Fibroblast of gingiva (primary cell): Measurements from ENCODE around the gene GLIS1.

Experiments
- DNase-seq: peaks from one replicate; pipeline ENCODE4 v3.0.0-alpha.2; 2011; ENCODE audit warnings: low read depth

Gene GLIS1

DNA sequence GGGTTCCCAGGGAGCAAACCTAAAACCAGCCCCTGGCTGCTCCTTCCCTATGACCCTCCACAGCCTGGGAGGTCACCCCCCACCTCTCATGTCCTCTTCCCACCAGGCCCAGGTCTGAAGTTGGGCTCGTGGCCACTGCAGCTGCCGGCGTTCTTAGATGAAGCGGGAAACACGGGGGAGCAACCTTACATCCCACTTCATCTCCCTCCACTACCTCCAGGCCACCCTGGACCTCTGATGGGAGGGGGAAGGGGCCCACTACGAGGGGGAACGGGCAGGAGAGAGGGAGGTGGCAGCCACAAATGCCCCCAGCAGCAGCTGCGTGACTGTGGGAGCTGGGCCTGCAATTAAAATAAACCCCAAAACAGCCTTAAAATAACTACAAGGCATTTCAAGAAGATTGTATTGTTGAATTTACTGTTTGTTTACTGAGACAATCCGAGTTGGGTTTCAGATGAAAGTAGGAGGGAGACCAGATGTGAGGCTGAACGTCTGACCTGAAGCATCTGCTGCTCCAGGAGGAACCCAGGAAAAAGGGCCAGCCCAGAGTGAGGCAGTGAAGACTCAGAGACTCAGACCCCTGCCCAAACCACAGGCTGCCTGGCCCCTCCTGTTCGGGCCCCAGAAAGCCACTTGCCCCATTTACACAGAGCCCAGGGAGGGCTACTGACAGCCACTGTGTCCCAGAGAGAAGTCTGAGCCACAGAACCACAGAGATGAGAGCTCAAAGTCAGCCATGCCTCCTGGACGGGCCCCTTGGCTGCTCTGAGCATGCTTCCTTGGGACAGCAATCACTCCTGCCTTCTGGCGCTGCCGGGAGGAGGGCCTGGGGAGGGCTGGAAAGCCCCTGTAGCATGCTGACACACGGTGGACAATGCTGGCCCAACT is 59.8 kb downstream of the GLIS1 start:
- DNase-seq: no peak

DNA sequence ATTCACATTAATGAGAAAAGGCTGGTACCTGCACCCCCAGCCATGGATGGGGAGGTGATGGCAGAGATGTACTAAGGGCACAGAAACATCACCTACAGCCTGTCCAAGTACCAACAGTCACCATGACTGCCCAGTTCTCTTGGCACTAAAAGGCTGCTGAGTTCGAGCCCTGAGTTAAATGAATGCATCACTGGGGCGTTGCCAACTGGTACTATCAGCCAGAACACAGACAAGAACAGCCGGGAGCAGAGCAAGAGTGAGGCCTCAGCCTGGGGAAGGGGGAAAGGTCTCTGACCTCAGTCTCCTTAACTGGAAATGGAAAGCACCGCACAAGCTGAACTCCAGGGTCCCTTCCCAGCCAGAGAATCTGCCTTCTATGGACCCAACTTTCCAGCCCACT is 60.5 kb downstream of the GLIS1 start:
- DNase-seq: peak; percentile 45

DNA sequence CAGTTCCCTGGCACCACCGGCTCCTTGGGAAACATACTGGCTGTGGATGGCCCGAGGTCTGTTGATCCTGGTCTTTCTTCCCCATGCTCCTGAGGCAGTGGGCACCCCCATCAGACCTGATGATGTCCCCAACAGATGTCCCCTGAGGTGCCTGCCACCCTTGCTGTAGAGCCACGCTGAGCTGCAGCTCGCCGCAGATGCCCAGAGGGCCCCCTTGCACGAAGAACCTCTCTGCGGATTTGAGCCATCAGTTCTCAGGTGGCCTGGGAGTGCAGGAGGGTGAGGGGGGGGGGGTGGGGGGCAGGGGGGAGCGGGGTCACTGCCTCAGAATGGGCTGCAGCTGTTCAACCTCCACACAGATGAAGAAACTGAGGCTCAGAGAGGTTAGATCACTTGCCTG is 60.9 kb downstream of the GLIS1 start:
- no peak for DNase-seq

DNA sequence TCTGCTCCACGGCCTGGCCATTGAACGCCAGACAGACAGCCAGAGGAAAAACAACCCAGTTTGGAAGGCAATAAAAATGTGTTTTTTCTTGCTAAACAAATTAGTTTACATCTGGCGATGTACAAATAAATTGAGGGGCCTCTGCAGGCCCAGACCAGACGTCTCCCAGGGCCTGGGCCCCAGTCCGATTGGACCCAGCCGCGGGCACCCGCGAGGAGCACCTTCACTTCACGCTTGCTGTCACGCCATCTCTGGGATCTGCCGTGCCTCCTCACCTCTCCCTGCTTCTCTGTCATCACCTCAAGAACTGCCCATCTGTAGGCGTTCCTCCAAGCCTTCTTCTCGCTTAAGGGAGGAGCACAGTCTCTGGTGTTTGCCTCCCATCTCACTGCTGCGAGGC is 61.5 kb downstream of the GLIS1 start:
- no peak for DNase-seq

DNA sequence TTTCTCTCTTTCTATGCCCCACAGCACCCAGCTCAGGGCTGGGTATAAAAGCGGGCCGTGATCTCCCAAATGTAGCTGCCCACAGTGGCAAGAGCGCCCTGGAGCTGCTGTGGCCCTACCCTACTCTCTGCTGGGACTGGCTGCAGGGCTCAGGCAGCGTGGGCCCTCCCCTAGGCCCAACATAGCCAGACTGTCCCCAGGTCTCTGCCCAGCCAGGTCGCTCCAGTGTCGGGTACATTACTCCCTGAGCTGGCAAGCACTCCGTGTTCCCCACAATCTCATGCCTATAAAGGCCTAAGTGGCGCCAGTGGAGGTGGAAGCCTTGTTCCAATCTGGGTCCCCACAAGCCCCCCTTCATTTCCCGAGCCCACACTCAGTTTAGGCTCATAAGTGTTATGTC is 66.2 kb downstream of the GLIS1 start:
- no peak for DNase-seq

DNA sequence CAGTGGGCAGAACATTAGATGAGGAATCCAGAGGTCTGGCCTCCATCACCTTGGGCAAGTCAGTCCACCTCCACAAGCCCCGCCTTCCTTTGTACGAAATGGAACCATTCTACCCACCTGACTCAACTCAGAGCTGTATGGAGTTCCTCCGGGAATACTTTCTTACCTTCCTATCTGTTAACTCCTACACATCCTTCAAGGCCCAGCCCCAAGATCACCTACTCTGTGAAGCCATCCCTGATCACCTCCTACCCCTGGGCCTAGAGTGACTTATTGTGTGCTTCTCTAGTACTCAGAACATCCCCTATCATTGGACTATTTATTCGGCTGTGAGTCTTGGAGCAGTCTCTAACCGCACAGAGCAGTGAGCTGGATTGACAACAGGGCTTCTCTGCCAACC is 66.7 kb downstream of the GLIS1 start:
- no peak for DNase-seq

DNA sequence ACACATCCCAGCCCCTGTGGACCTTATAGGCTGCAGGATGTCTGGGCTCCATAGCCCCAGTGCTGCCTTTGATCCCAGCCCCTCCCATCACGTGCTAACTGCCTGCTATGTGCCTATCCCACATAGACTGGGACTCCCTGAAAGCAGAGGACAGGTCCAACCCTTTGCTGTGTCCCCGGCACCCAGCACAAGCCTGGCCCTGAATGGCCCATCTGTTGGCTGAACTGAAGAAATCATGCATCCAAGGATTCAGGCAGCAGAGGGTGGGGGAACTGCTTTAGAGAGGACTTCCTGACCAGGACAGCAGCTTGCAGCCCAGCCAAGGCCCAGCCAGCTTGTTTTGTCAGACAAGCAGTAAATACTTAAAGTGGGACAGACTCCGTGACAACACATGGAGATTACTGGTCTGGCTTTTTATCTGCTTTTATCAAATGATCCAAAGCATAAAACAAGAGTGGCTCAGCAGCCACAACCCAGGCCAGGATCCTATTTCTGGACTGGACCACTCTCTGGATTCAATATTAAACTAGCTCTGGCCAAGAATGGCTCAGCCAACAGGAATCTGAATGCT is 69.3 kb downstream of the GLIS1 start:
- no peak for DNase-seq

DNA sequence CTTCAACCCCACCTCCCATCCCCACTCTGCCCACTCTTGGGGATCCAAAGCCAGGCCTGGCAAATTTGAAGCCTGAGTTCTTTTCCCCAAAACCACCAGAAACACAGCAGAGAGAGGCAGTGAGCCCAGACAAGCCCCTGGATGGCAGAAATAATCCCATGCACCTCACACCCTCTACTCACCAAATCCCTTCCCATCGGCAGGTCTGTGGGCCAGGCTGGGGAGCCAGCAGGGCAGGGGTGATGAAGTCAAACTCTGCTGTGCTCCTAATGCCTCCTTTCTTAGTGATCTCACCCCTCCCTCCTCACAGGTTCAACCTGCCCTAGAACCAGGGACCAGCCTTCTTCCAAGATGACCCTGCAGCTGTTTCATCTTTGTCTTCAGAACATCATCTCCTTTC is 72.4 kb downstream of the GLIS1 start:
- no peak for DNase-seq

DNA sequence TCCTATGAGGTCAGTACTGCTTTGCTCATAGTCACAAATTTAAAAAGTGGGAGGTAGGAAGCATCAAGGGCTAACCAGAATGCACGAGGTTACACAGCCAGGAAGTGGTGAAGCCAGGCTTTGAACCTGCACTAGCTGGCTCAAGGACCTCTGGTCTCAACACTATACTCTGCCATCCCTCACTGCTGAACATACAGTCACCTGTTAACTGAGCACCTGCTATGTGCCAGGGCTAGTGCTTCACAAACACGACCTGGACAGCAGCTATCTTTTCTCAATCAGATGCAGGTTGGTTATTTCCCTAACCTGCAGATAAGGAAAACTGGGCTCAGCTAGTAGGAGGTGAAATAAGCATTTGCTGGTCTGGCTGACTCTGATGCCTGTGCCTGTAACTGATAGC is 73.0 kb downstream of the GLIS1 start:
- DNase-seq: no peak

DNA sequence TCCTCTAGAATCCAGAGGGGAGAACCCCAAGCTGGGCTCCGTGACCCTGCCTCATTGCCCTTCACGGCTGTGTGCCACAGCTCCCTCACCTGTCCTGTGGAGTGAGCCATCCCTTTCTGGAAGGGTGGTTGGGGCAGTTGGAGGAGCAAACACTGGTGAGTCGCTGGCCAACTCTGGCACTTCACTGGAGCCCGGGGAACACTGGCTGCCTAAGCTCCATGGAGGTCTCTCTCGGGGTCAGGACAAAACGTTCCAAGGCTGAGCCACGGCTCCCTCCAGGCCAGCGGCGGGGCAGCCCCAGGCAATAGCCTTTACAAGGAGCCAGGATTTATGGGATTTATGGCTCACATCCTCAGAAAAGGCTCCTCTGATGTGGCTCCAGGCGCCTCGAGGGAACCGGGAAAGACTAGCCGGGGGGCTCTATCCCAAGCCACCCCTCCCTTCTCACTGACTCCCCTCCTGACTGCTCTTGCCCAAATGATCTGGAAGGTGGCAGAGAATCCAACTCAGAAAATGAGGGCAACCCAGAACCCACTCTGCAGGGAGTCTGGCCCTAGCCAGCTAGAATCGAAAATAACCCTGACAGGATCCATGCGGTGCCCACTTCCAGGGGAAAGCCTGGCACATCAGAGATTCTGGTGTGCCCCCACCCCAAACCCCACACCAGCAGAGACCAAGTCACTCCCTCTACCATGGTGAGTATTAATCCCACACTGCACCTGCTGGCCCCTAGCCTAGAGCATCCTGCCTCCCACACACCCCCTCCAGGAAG is 75.2 kb downstream of the GLIS1 start:
- peak; percentile 14 for DNase-seq

DNA sequence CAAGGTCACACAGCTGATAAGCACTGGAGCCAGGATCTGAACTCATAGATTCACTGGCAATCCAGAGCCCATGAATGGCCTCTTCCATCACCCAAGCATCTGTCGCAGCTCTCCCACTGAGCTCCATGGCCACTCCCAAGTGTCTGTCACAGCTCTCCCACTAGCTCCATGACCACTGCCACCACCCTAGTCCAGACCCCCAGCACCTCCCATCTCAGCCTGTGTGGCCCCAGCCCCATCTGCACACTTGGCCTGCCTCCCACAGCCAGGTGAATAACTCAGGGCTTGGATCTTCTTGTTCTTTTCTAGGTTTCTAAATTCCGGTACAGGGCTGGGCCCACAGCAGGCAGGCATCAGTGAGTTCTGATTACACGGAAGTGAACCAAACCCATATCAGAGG is 76.0 kb downstream of the GLIS1 start:
- DNase-seq: no peak

DNA sequence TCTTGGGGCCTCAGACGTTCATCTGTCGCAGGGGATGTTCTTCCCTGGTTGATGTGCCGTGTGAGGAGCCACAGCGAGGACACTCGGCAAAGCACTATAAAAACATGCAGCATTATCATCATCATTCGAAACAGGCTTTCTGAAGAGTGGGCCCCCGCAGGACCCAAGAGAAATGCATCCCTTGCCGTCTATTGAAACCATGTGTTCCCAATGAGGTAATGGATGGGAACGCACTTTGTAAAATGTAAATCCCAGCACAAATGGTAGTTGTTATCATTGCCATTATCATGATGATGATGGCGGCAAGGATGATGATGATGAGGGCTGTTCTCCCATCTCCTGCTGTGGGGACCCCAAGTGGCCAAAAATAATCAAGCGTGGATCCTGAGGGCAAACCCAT is 76.8 kb downstream of the GLIS1 start:
- DNase-seq: no peak

DNA sequence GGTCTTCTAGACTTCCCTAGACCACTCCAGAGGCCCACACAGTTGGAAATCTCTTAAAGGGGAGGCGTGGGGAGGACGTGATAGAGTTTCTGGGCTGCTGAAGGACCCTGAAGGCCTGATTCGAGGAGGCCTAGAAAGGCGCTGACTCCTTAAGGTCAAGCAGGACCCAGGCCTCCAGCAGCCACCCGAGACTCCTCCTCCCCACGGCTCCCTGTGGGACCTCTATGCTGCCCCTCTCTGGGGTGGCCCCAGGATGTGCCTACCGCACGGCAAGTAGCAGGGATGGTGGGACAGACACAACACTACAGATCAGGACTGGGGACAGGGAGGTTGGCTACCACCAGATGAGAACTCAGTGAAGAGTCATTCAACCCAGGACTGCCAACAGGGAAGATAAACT is 77.5 kb downstream of the GLIS1 start:
- no peak for DNase-seq

DNA sequence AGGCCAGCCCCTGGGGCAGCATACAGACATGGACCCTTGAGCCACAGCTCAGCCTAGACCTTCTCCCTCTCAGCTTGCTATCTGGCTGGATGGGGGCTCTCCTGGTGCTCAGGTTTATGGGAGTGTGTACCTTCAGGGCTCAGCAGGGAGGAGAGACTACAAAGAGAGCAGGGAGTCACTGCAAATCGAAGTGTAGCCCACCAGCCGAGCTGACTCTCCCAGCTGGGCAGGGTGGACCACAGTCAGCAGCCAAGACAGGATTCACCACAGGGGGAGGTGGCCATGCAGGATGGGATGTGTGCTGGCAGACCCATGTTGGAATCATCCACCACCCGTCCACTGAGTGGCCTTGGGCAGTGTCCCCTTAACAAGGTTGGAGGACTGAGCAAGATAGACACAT is 78.3 kb downstream of the GLIS1 start:
- no peak for DNase-seq

DNA sequence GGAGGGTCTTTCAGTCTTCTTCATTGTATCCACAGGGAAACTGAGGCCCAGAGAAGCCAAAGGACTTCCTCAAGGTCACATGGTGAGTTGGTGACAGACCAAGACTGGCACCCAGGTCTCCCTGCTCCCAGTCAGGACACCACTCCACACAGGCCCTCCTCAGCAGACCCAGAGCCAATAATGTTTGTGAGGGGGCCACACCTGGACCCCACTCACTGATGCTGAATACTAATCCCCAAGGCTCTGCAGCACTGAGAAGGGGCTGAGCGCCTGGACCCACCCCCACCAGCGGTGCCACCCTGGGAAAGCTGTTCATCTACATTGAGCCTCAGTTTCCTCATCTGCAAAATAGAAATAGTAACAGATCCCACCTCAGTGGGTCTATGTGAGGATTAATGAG is 79.5 kb downstream of the GLIS1 start:
- DNase-seq: no peak

DNA sequence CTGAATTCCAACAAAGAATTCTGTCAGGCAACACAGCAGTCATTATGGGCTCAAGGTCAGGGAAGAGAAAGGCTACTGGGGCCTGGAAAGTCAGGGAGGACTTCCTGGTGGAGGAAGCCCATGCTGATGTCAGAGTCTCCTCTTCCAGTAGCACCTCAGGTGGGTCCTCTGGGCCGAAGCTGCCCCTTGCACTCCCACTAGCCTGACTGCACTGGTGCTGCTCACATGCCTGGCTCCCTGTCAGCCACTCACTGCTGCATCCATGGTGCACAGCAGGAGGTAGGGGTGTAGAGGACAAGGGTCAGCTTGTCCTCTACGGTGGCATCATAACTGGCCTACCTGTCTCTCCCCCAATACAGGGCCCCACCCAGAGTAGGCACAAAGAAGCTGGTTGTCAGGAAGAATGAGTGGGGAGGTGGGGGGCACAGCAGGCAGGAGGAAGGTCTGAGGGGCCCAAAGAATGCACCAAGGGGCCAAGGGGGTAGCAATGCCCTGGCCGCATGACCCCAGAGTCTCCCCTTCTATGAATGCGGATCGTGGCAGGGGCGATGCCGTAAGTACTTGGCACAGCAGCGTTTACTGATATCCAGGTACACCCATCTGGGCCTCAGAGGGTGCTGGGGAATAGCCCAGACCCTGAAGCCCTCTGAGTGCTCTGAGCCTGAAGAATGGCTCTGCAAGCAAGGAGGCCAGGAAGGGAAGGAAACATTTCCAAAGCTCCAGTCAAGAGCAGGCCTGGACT is 80.3 kb downstream of the GLIS1 start:
- no peak for DNase-seq

DNA sequence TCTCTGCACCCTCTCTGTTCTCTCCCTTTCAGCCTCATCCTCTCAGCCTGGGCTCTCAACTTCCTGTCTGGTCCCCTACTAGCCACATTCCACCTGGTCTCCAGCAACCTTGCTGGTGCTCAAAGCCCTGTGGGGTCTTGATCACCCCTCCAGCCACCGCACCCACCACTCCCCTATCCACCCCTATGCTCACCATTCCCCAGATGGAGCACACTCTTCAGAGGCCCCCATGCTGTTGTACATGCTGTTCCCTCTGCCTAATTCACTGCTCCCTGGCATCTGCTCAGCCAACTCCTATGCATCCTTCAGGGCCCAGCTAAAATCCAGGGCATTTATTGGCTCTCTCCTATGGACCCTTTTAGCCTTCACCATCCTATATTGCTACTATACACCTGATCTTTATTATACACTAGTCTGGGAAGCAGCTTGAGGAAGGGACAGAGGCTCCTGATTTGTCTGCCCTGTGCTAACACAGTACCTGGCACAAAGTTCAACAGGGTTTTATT is 81.0 kb downstream of the GLIS1 start:
- no peak for DNase-seq

DNA sequence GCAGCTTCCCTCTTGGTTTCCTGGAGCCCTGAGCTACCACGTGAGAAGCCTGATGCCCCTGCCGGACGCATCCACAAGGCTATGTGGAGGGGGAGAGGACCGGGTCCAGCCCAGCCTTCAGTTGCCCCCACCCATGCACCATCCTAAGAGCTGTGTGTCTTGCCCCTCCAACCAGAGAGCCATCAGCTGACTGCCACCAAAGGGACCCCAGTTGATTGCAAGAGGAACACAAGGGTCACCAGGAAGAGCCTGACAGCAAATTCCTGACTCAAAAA is 81.5 kb downstream of the GLIS1 start:
- DNase-seq: no peak

DNA sequence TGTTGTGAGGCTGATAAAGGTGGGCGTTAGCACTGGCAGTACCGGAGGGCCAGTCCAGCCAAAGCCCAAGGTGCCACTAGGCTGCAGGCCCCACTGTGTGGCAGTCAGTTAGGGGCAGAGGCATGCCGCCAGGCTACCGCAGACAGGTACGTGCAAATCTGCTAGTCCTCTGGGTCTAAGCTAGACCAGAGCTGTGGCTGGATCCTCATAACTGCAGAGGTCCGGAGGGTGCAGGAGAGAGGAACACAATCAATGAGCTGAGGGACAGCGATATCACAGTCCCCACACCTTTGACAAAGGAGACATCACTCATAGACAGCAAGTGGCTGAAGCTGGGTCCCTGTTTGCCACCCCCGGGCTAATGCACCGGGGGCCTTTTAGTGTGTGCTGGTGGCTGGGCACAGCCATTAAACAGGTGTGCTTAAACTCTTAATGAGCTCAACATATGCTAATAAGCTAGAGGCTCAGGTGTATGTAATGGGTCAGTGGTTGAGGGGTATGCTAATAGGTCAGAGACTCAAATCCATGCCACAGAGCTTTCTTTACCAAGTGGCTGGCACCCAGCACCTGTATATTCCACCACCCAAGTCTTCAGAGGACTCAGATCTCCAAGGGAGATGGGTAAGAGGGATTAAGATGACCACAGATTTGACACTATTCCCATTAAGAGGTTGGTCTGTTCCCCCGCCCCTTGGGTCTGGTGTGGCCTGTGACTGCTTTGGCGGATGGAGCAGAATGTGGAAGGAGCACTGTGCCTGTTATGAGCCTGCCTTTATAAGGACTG is 82.0 kb downstream of the GLIS1 start:
- DNase-seq: no peak

DNA sequence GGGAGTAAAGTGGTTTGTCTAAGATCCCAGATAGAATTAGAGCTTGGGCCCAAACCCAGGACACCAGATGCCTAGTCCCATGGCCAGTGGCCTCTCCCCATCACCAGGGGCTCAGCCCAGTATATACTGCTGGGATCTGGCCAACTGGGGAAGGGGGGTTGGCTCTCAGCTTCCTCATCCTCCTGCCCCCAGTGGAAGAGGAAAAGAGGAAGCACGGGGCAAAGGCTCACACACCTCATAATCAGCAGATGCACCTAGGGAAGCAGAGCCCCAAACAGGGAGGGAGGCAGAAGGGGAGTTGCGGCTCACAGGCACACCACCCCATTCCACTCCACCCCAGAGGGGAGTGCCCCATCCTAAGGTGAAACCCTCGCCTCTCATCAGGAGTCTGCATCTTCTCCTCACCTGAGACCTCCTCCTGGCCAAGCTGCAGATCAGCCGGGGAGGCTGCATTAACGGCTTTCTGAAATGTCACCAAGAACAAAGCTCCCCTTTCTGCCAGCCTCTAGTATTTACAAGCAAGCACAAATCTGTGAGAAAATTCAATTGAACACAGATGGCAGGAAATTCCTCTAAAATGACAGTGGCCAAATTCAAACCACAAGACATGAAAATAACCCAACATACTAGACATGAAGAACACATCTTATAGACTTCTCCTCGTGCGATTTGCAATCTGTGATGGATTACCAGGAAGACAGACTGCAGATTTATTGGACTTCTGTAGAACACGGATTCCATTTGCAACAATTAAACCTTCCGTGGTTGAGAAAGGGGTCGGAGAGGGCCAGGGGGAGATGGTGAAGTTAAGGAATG is 82.8 kb downstream of the GLIS1 start:
- DNase-seq: peak; percentile 88
